Adrenal gland (tissue), 12 donors: ENCODE data around the gene GMDS. TPM values are rescaled to one million over a fixed set of nuclear protein-coding genes. Genes with fewer than 3 reads are reported as not detected.

ENCODE experiments used
- DNase-seq, 7 donors: peaks; one replicate each; pipeline ENCODE4 v3.0.0-alpha.2; 2019 to 2020
- H3K27ac ChIP-seq, 5 donors: fragments of 200-600 bp; sonication (generic) in 4 of 5; 1 replicate in 3 of 5; 2 replicates in 2 of 5; pipeline versions ENCODE4 v1.5.1 to v1.8.0; 2016 to 2020; ENCODE audit warnings: mild to moderate bottlenecking in 1 of 5
- H3K27me3 ChIP-seq: fragments of 200-600 bp; 2 replicates; pipeline ENCODE4 v1.8.0; 2021
- H3K36me3 ChIP-seq, 2 donors: fragments of 200-600 bp; replicated peaks in 1 of 2; 1 replicate in 1 of 2; 2 replicates in 1 of 2; pipeline versions ENCODE4 v1.5.1 to v1.8.0; 2018 to 2022
- H3K4me1 ChIP-seq, 2 donors: fragments of 200-600 bp; replicated peaks in 1 of 2; 1 replicate in 1 of 2; 2 replicates in 1 of 2; pipeline versions ENCODE4 v1.5.1 to v1.8.0; 2018 to 2021
- H3K4me3 ChIP-seq, 4 donors: fragments of 200-600 bp; sonication (generic) in 3 of 4; one replicate each; pipeline ENCODE4 v1.5.1; 2016 to 2018
- H3K9me3 ChIP-seq, 3 donors: fragments of 200-600 bp; sonication (generic) in 1 of 3; replicated peaks in 1 of 3; 1 replicate in 2 of 3; 2 replicates in 1 of 3; pipeline versions ENCODE4 v1.5.1 to v1.8.0; 2016 to 2021
- POLR2A ChIP-seq, 2 donors: fragments of 450-650 bp; IDR thresholded peaks; one replicate each; pipeline ENCODE4 v1.6.1; 2017; ENCODE audit warnings: antibody characterized with exemption in 2 of 2, mild to moderate bottlenecking in 2 of 2, moderate library complexity in 1 of 2
- WGBS, 4 donors: extraction: QIAGEN DNeasy Blood & Tissue Kit in 2 of 4; methylation state at CpG; one replicate each; pipeline versions ENCODE4 v1.1.5 to v1.1.7; 2013 to 2017; 5-methylcytosine and 5-hydroxymethylcytosine counted together
- intact Hi-C, 2 donors: fragments of 100-400 bp; cut with DNase I; formaldehyde crosslinking; loops; one replicate each; pipeline versions ENCODE4 v1.14.1 to v1.15.0; 2022 to 2023
- polyA plus RNA-seq, 3 donors: library from polyadenylated mRNA; stranded (reverse); fragments of 200-250 nt in 2 of 3; fragments of 350-450 nt in 1 of 3; fragmentation: Illumina TruSeq in 1 of 3; extraction: RNeasy Lipid Tissue Mini Kit (QIAGEN cat#74804) in 1 of 3; gene quantifications; one replicate each; pipeline ENCODE4 v1.2.3, GENCODE V29; 2013 to 2014
- total RNA-seq, 9 donors: library from RNA; depleted of rRNA in 4 of 9; stranded (reverse); fragments of >200 nt in 4 of 9; fragments of 120-200 nt in 1 of 9; fragmentation: NEBNext Ultra II Directional in 1 of 9; extraction: Animal tissue kit (Norgen Biotek cat#: 25700) in 1 of 9; gene quantifications; one replicate each; pipeline versions ENCODE4 v1.1.0 to v1.2.4, GENCODE V29; 2013 to 2023
- TF ChIP-seq, protein P1 (sequence below), 6 experiments: fragments of 450-650 bp in 4 of 6; fragments of 200-600 bp in 2 of 6; sonication (generic) in 1 of 6; IDR thresholded peaks; 1 replicate in 5 of 6; 2 replicates in 1 of 6; pipeline versions ENCODE4 v1.5.1 to v1.8.0; 2016 to 2021; ENCODE audit warnings: antibody characterized with exemption in 6 of 6, mild to moderate bottlenecking in 2 of 6, moderate library complexity in 1 of 6
- donor health status: healthy with polysubstance abuse.
- donor health status: Bipolar disorder and iron deficiency.
- donor health status: DM: yes; HTN: yes; CAD: no.
- donor health status: DM: no; HTN: no; CAD: no.
- donor health status: DM: no; HTN: no; CAD: no.
- donor health status: DM: yes; HTN: yes; CAD: no.

Gene GMDS
- total and polyA plus RNA-seq, 12 donors, result 8.5 to 39.2 (median 15.2) TPM

GRCh38 chr6:2218866-2219265 is 26.5 kb downstream of the GMDS start:
- intact Hi-C loops, result no loop called here
- H3K36me3 ChIP-seq, result no peaks in the 10 kb centered on the region
- TF ChIP-seq POLR2A (IDR thresholded peaks at IDR 0.05), result no peak
- TF ChIP-seq, protein P1, sequence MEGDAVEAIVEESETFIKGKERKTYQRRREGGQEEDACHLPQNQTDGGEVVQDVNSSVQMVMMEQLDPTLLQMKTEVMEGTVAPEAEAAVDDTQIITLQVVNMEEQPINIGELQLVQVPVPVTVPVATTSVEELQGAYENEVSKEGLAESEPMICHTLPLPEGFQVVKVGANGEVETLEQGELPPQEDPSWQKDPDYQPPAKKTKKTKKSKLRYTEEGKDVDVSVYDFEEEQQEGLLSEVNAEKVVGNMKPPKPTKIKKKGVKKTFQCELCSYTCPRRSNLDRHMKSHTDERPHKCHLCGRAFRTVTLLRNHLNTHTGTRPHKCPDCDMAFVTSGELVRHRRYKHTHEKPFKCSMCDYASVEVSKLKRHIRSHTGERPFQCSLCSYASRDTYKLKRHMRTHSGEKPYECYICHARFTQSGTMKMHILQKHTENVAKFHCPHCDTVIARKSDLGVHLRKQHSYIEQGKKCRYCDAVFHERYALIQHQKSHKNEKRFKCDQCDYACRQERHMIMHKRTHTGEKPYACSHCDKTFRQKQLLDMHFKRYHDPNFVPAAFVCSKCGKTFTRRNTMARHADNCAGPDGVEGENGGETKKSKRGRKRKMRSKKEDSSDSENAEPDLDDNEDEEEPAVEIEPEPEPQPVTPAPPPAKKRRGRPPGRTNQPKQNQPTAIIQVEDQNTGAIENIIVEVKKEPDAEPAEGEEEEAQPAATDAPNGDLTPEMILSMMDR (IDR thresholded peaks at IDR 0.05), result no peak
- no peak for DNase-seq
- H3K4me3 ChIP-seq, result no peak overlapping the region
- H3K27me3 ChIP-seq, result no peaks in the 10 kb centered on the region
- no peaks in the 10 kb centered on the region for H3K9me3 ChIP-seq
- H3K4me1 ChIP-seq, result peaks cover 0 to 5% of the 10 kb centered on the region in 2 donors
- no peak overlapping the region for H3K27ac ChIP-seq
- 81 to 92% (median 91%) methylated on average over 6 of the region's 6 CpGs for WGBS, 4 donors

DNA sequence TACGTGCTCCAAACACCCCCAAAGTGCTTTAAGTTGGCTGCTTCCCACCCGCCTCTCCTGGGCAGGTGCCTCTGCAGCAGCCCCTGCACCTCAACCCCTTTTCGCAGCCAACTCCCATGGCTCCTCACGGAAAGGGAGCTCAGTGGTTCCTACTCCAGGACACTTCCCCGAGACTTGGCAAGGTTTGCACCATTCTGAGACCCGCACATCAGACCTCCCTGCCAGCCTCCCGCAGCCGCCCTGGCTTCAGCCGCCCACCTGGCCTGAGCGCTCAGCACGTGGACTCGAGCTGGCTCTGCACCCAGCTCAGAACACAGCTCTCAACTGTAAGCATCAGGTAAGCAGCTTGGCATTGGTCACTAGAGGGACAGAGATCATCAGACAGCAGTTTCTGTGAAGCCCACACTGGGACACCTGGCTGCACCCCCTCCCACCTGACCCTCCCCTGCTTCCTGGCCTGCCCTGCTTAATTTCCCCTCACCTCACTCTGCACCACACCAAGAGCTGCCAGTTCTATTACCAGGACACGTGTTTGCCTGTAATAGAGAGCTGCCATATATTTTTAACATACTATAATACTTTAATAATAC is 28.5 kb downstream of the GMDS start:
- no peaks in the 10 kb centered on the region for H3K36me3 ChIP-seq
- 94 to 97% (median 95%) methylated on average over 5 to 13 of the region's 13 CpGs for WGBS, 4 donors
- no peak for TF ChIP-seq POLR2A (IDR thresholded peaks at IDR 0.05)
- TF ChIP-seq, protein P1 (IDR thresholded peaks at IDR 0.05), result no peak
- intact Hi-C loops, result no loop called here
- H3K4me3 ChIP-seq, result no peak overlapping the region
- no peak for DNase-seq
- H3K27ac ChIP-seq, result no peak overlapping the region
- H3K9me3 ChIP-seq, result no peaks in the 10 kb centered on the region
- no peaks in the 10 kb centered on the region for H3K4me1 ChIP-seq
- H3K27me3 ChIP-seq, result no peaks in the 10 kb centered on the region

GRCh38 chr6:2215342-2215741 is 30.1 kb downstream of the GMDS start:
- intact Hi-C loops, result no loop called here
- 85 to 96% (median 86%) methylated on average over 3 of the region's 3 CpGs for WGBS, 4 donors
- no peak for TF ChIP-seq POLR2A (IDR thresholded peaks at IDR 0.05)
- TF ChIP-seq, protein P1 (IDR thresholded peaks at IDR 0.05), result no peak
- Histone ChIP-seq H3K36me3 (no peaks in the 10 kb centered on the region), H3K27me3 (no peaks in the 10 kb centered on the region), H3K27ac (no peak overlapping the region), H3K4me3 (no peak overlapping the region), H3K4me1 (no peaks in the 10 kb centered on the region), H3K9me3 (no peaks in the 10 kb centered on the region)
- DNase-seq, result no peak

GRCh38 chr6:2213086-2213485 is 32.3 kb downstream of the GMDS start:
- Histone ChIP-seq H3K4me3 (no peak overlapping the region), H3K27me3 (no peaks in the 10 kb centered on the region), H3K9me3 (no peaks in the 10 kb centered on the region), H3K36me3 (no peaks in the 10 kb centered on the region), H3K4me1 (no peaks in the 10 kb centered on the region), H3K27ac (no peak overlapping the region)
- 86 to 90% (median 88%) methylated on average over 2 of the region's 2 CpGs for WGBS, 4 donors
- TF ChIP-seq, protein P1 (IDR thresholded peaks at IDR 0.05), result no peak
- TF ChIP-seq POLR2A (IDR thresholded peaks at IDR 0.05), result no peak
- DNase-seq, result no peak
- intact Hi-C loops, result no loop called here
